ENCODE data around the gene LRRFIP2.

LRRFIP2 gene

DNA sequence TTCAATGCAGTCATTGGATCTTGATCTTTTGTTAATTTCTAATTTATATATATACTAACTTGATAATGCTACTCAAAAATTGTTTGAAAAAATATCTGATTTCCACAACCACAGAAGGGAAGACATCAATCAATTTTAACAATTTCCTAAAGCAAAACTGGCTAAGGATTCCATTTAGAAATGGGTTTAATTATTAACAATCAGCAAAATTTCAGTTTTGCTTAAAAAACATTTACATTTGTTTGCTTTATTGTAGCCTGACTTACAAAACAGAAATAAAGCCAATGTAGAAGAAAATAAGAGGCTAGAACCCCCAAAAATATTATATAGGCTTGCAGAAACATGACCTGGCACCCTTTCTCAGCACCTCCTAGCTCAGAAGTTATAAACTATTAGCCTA lies 74.9 kb downstream of the LRRFIP2 start:
- TF ChIP-seq ZFX (IDR thresholded peaks at IDR 0.05; ENCODE audit: borderline replicate concordance), result no peak
- TF ChIP-seq, protein P1, sequence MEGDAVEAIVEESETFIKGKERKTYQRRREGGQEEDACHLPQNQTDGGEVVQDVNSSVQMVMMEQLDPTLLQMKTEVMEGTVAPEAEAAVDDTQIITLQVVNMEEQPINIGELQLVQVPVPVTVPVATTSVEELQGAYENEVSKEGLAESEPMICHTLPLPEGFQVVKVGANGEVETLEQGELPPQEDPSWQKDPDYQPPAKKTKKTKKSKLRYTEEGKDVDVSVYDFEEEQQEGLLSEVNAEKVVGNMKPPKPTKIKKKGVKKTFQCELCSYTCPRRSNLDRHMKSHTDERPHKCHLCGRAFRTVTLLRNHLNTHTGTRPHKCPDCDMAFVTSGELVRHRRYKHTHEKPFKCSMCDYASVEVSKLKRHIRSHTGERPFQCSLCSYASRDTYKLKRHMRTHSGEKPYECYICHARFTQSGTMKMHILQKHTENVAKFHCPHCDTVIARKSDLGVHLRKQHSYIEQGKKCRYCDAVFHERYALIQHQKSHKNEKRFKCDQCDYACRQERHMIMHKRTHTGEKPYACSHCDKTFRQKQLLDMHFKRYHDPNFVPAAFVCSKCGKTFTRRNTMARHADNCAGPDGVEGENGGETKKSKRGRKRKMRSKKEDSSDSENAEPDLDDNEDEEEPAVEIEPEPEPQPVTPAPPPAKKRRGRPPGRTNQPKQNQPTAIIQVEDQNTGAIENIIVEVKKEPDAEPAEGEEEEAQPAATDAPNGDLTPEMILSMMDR (IDR thresholded peaks at IDR 0.05), result no peak
- H3K27ac ChIP-seq, result no peak overlapping the region

DNA sequence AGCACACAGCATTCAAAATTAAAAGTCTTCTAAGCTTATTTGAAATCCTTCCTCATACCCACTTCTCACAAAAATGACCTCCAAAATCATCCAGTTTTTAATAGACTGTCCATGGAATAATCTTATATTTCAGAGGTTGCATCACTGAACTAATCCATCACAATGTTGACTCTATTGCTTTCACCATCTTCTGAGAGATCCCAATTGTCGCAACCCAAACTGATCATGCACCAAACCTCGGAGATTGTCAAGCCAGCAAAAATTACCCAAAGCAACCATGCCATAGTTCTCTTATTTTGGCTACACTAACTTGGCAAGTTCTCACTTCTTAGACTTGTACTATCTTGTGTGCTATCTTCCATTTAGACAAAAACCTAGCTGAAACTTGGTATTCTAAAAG lies 75.5 kb downstream of the LRRFIP2 start:
- no peak overlapping the region for H3K27ac ChIP-seq
- TF ChIP-seq, protein P1 (IDR thresholded peaks at IDR 0.05), result no peak
- no peak for TF ChIP-seq ZFX (IDR thresholded peaks at IDR 0.05; ENCODE audit: borderline replicate concordance)

DNA sequence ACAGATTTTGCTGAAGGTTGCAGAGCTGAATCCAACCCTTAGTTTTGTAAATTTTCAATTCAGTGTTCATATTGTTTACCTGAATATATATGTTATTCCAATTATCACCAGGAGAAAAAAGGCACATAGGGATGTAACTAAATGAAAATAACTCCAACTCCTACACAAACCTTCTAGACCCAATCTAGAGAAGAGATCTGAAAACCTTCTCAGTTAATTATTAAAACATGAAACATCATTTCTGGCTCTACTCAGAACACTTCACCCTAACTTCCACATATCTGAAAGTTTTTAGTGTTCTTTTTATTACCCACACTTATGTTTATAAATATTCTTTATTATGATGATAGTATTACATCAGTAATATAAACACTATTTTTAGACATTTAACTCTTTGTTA lies 76.6 kb downstream of the LRRFIP2 start:
- TF ChIP-seq, protein P1 (IDR thresholded peaks at IDR 0.05), result no peak
- no peak for TF ChIP-seq ZFX (IDR thresholded peaks at IDR 0.05; ENCODE audit: borderline replicate concordance)
- no peak overlapping the region for H3K27ac ChIP-seq

DNA sequence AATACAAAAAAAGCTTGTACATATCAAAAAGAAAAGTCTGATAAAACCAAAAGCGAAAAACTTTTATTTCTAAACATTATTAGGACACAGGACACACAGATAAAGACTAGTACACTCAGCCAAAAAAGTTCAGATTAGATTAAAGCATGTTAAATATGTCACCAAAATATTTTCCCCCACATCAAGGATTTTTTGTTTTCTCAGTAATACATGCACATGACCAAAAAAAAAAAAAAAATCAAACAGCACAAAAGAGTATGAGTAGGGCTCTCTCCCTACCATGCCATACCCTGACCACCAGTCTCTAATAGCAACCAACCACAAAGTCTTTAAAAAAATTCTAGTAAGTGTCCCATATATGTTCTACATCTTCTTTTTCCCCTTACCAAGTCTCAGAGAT lies 77.4 kb downstream of the LRRFIP2 start:
- TF ChIP-seq, protein P1 (IDR thresholded peaks at IDR 0.05), result no peak
- TF ChIP-seq ZFX (IDR thresholded peaks at IDR 0.05; ENCODE audit: borderline replicate concordance), result no peak
- H3K27ac ChIP-seq, result no peak overlapping the region

DNA sequence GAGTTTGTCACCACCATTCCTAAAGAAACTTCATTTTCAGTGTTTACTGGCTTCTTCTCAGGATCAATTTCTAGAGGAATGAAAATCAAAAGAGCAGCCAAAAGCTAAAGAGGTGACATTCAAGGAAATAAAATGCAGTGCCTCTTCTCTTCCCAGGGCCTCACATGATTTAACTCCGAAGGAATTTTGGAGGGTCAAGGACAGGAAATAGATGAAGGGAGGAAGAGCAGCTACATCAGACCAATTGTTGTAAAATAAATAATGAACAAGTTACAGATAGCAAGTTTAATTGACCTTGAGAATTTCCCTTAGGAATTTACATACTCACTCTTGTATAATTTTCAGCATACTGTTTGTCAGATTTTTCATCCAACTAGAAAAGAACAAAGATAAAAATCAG lies 78.1 kb downstream of the LRRFIP2 start:
- TF ChIP-seq, protein P1 (IDR thresholded peaks at IDR 0.05), result no peak

DNA sequence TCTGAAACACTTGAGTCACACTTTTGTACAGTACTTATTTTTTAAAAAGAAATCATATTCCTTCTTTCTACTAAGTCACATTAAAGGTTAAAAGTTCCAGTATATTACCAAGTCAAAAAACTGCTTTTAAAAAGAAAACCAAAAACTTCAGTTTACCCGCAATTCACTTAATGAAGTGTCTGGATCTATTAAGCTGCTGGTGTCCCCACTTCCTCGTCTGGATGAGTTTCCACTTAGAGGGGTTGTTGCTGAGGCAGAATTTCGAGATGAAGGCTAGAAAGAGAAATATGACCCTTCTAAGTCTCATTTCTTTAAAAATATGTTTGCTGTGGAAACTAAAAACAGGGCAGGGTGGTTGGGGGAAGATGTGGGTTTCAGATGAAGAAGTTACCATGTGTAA lies 79.7 kb downstream of the LRRFIP2 start:
- no peak for TF ChIP-seq ZFX (IDR thresholded peaks at IDR 0.05; ENCODE audit: borderline replicate concordance)
- TF ChIP-seq, protein P1 (IDR thresholded peaks at IDR 0.05), result no peak

More for the DNA sequence above, 78.1 kb downstream of the LRRFIP2 start:
- no peak overlapping the region for H3K27ac ChIP-seq

DNA sequence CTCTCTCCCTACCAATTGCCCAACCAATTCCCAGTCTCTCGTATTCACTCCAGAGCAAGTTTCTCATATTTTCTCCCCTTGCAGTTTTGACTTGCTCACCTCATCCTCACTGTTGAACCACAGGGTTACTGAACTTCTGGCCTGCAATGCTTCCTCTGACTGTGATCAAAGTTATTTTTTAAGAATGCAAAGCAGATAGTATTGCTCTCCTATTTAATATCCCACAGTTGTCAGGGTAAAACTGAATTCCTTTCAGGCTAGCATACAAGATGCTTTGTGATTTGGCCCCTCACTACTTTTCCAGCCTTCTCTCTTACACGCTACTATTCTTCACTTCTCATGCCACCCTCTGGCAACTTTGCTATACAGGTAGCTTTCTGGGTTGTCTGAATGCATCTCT lies 80.9 kb downstream of the LRRFIP2 start:
- H3K27ac ChIP-seq, result no peak overlapping the region
- TF ChIP-seq, protein P1 (IDR thresholded peaks at IDR 0.05), result no peak
- TF ChIP-seq ZFX (IDR thresholded peaks at IDR 0.05; ENCODE audit: borderline replicate concordance), result no peak

More for the DNA sequence above, 79.7 kb downstream of the LRRFIP2 start:
- no peak overlapping the region for H3K27ac ChIP-seq

Measured in 22Rv1 (cell line).